Superior temporal gyrus (tissue), 1 donor: ENCODE measurements around the gene APIP.
"Not testable (repeated sequence)": the region's sequence is repeated elsewhere in the genome, so short reads cannot be mapped to it uniquely, and the experiment has no call there.

Experiments
- DNase-seq: peaks from one replicate; pipeline ENCODE4 v3.0.0-alpha.2; 2016; ENCODE audit errors: extremely low spot score

Gene APIP

GRCh38 chr11:34926101-34926830 is 10.1 kb upstream of the APIP start:
- peak; percentile 84 for DNase-seq

GRCh38 chr11:34924714-34925113 is 8.5 kb upstream of the APIP start:
- no peak for DNase-seq

GRCh38 chr11:34921156-34921555 is 5.0 kb upstream of the APIP start:
- DNase-seq = no peak

- no peak for DNase-seq
Measured at GRCh38 chr11:34916843-34917770, 928 bp upstream of the APIP start.

GRCh38 chr11:34915136-34916014 is 804 bp downstream of the APIP start:
- DNase-seq = peak; percentile 58

- DNase-seq = not testable (repeated sequence)
Measured at GRCh38 chr11:34913556-34913955, 2.6 kb downstream of the APIP start.

GRCh38 chr11:34911676-34912075 is 4.5 kb downstream of the APIP start:
- no peak for DNase-seq

- DNase-seq = no peak
Measured at GRCh38 chr11:34910817-34911216, 5.4 kb downstream of the APIP start.

GRCh38 chr11:34909955-34910354 is 6.2 kb downstream of the APIP start:
- no peak for DNase-seq

GRCh38 chr11:34909415-34909814 is 6.8 kb downstream of the APIP start:
- DNase-seq = no peak

- DNase-seq = no peak
Measured at GRCh38 chr11:34907934-34908593, 8.1 kb downstream of the APIP start.

- DNase-seq = no peak
Measured at GRCh38 chr11:34905666-34906065, 10.5 kb downstream of the APIP start.

- DNase-seq = no peak
Measured at GRCh38 chr11:34904421-34904955, 11.7 kb downstream of the APIP start.

- DNase-seq = no peak
Measured at GRCh38 chr11:34899633-34900016, 16.6 kb downstream of the APIP start.

GRCh38 chr11:34898474-34898873 is 17.7 kb downstream of the APIP start:
- no peak for DNase-seq

GRCh38 chr11:34897171-34897870 is 18.9 kb downstream of the APIP start:
- no peak for DNase-seq

- not testable (repeated sequence) for DNase-seq
Measured at GRCh38 chr11:34896191-34896590, 20.0 kb downstream of the APIP start.

GRCh38 chr11:34893416-34893815 is 22.8 kb downstream of the APIP start:
- DNase-seq = peak; percentile 39

- DNase-seq = peak; percentile 34
Measured at GRCh38 chr11:34891611-34892010, 24.6 kb downstream of the APIP start.

GRCh38 chr11:34890812-34891211 is 25.4 kb downstream of the APIP start:
- peak; percentile 92 for DNase-seq
